ENCODE results near the gene ZSWIM6. TPM values are rescaled to one million over a fixed set of nuclear protein-coding genes. Genes with fewer than 3 reads are reported as not detected.

ZSWIM6 gene
- polyA plus RNA-seq, 1 experiment, result 11.1 TPM

DNA sequence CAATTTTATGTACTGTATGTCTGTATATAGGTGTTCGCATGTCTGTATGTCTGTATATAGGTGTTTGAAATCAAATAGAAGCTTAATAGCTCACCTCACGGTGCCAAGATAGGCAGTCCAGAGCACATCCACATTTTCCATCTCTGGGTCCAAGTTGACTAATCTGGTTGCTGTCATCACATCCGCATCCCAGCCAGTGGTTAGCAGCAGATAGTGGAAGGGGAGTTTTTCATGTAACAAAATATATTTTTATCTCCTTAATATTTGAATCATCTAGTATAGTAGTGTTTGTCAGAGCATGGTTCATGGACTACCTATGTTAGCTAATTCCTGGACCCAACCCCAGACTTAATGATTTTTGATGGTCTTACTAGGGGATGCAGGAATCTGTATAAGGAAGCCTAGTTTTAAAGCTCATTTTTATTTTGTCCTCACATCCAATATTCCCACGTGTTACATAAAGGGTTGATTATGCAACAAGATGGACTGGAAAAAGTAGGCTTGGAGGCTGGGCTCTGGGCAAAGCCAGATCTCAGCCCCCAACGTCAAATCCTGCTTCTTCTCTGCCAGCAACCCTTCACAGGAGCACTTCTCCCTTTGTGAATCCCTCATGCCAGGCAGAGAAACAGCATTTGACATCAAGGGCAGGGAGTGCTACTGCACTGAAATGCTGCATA, 219.7 kb downstream of the ZSWIM6 start:
- TF ChIP-seq, protein P1, sequence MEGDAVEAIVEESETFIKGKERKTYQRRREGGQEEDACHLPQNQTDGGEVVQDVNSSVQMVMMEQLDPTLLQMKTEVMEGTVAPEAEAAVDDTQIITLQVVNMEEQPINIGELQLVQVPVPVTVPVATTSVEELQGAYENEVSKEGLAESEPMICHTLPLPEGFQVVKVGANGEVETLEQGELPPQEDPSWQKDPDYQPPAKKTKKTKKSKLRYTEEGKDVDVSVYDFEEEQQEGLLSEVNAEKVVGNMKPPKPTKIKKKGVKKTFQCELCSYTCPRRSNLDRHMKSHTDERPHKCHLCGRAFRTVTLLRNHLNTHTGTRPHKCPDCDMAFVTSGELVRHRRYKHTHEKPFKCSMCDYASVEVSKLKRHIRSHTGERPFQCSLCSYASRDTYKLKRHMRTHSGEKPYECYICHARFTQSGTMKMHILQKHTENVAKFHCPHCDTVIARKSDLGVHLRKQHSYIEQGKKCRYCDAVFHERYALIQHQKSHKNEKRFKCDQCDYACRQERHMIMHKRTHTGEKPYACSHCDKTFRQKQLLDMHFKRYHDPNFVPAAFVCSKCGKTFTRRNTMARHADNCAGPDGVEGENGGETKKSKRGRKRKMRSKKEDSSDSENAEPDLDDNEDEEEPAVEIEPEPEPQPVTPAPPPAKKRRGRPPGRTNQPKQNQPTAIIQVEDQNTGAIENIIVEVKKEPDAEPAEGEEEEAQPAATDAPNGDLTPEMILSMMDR (IDR thresholded peaks at IDR 0.05; ENCODE audit: insufficient read depth, low read depth, low read length), result no peak
- no peaks in the 10 kb centered on the region; the same call in 1 of the 2 replicates for H3K27me3 ChIP-seq (ENCODE audit: control insufficient read depth, insufficient read depth, low read length)
- H3K36me3 ChIP-seq (ENCODE audit: control insufficient read depth, insufficient read depth, low read length), result no peaks in the 10 kb centered on the region
- no peak overlapping the region for H3K4me3 ChIP-seq (ENCODE audit: low read depth, low read length)
- CTCF ChIA-PET, result no interaction called here
- no peak for DNase-seq (ENCODE audit: low read depth)
- POLR2A ChIA-PET, result no interaction called here

DNA sequence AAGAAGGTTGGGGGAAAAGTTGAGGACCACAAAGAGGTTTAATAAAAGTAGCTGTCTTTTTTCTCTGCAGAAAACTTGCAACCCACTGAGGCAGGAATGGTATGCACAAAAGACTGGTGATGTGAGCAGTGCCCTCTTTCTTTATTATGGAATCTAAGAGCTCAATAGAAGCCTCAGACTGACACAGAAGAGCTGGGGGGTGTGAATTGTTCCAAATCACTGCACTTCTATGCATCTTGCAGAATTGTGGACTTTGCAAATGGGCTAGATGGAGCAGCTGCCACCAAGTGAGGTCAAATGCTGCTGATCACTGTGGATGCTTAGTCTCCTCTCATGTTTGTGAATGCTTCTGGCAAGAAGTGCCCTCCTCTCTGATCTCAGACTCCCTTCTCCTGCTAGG, 227.1 kb downstream of the ZSWIM6 start:
- CTCF ChIA-PET, result interaction anchor here (0.5 to 0.8 kb wide), 2 partner anchors 9 to 10 kb away, joined by 3 read pairs; no protein-coding TSS in a partner anchor
- TF ChIP-seq, protein P1 (IDR thresholded peaks at IDR 0.05; ENCODE audit: insufficient read depth, low read depth, low read length), result no peak
- no peak for DNase-seq (ENCODE audit: low read depth)
- no peaks in the 10 kb centered on the region; the same call in none of the 2 replicates for H3K27me3 ChIP-seq (ENCODE audit: control insufficient read depth, insufficient read depth, low read length)
- POLR2A ChIA-PET, result no interaction called here
- no peak overlapping the region for H3K4me3 ChIP-seq (ENCODE audit: low read depth, low read length)
- H3K36me3 ChIP-seq (ENCODE audit: control insufficient read depth, insufficient read depth, low read length), result no peaks in the 10 kb centered on the region

DNA sequence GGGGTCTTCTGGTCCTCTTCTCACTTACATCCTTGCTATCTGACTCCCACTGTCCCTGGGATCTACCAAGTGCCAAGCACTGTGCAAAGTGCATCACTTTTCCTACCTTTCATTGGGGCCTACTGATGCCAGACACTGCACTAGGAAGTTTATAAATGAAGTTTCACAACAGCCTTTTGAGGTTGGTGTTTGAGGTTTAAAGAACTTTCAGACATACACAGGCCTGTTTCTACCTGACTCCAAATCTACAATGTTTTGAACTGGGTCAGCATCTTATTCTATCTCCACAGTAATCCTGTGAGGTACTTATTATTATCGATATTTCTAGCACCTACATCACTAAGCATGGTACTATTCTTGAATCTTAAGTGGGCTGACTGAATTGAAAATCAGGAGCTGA, 227.7 kb downstream of the ZSWIM6 start:
- CTCF ChIA-PET, result interaction anchor here (0.8 kb wide), 1 partner anchor 21 kb away, joined by 3 read pairs; no protein-coding TSS in a partner anchor
- Histone ChIP-seq H3K36me3 (ENCODE audit: control insufficient read depth, insufficient read depth, low read length) (no peaks in the 10 kb centered on the region), H3K27me3 (ENCODE audit: control insufficient read depth, insufficient read depth, low read length) (no peaks in the 10 kb centered on the region; the same call in none of the 2 replicates), H3K4me3 (ENCODE audit: low read depth, low read length) (no peak overlapping the region)
- POLR2A ChIA-PET, result no interaction called here
- TF ChIP-seq, protein P1 (IDR thresholded peaks at IDR 0.05; ENCODE audit: insufficient read depth, low read depth, low read length), result no peak
- DNase-seq (ENCODE audit: low read depth), result no peak

DNA sequence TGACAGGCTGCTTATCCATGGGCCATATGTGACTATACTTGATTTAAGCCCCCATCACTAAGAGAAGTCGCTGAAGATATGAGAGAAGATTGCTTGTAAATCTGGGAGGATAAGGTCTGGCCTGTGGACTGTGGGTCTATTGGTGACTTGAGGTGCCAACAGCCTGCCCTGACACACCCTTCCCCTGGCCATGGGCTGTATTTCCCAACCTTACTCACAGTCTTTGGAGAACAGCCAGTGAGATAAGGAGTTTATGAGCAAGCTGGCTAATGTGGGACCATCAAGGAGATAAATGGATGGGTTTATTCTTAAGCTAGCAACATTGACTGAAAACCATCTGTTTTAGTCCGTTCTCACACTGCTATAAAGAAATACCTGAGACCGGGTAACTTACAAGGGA, 231.3 kb downstream of the ZSWIM6 start:
- no peak for DNase-seq (ENCODE audit: low read depth)
- Histone ChIP-seq H3K4me3 (ENCODE audit: low read depth, low read length) (no peak overlapping the region), H3K36me3 (ENCODE audit: control insufficient read depth, insufficient read depth, low read length) (no peaks in the 10 kb centered on the region), H3K27me3 (ENCODE audit: control insufficient read depth, insufficient read depth, low read length) (peaks cover 1% of the 10 kb centered on the region; the same call in 1 of the 2 replicates)
- ChIA-PET CTCF (no interaction called here), POLR2A (no interaction called here)
- TF ChIP-seq, protein P1 (IDR thresholded peaks at IDR 0.05; ENCODE audit: insufficient read depth, low read depth, low read length), result no peak

DNA sequence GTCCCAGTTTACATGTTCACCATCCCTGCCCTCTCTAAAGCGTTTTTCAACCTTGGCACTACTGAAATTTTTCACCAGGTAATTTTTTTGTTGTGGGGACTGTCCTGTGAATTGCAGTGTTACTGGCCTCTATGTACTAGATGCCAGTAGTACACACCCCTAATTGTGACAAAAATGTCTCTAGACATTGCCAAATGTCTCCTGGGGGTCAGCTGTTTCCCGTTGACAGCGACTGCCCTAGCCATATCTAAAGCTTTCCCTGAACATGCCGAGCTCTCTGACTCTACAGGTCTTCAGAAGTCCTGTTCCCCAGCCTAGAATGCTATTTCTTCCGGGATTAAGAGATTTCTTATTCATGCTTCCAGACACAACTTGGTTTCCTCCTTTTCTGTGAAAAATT, 235.3 kb downstream of the ZSWIM6 start:
- H3K27me3 ChIP-seq (ENCODE audit: control insufficient read depth, insufficient read depth, low read length), result peaks cover 3% of the 10 kb centered on the region; the same call in 1 of the 2 replicates
- ChIA-PET POLR2A (no interaction called here), CTCF (no interaction called here)
- no peak for DNase-seq (ENCODE audit: low read depth)
- TF ChIP-seq, protein P1 (IDR thresholded peaks at IDR 0.05; ENCODE audit: insufficient read depth, low read depth, low read length), result no peak
- H3K36me3 ChIP-seq (ENCODE audit: control insufficient read depth, insufficient read depth, low read length), result no peaks in the 10 kb centered on the region
- H3K4me3 ChIP-seq (ENCODE audit: low read depth, low read length), result no peak overlapping the region

All from BJ (cell line).